Ectodermal cell (in vitro differentiated cells): Measurements from ENCODE around the gene AGAP3.

ENCODE experiments used
- H3K27ac ChIP-seq: 2 replicates; pipeline ENCODE4 v1.7.0; 2013; ENCODE audit warnings: mild to moderate bottlenecking, low read depth, low read length; ENCODE audit not compliant: insufficient read depth, poor library complexity, severe bottlenecking
- H3K27me3 ChIP-seq: 2 replicates; pipeline ENCODE4 v1.7.0; 2013; ENCODE audit warnings: mild to moderate bottlenecking, low read length; ENCODE audit not compliant: insufficient read depth, control insufficient read depth, poor library complexity, severe bottlenecking
- H3K36me3 ChIP-seq: one replicate; pipeline ENCODE4 v1.7.0; 2013; ENCODE audit warnings: low read length; ENCODE audit not compliant: control insufficient read depth, insufficient read depth
- H3K4me1 ChIP-seq: one replicate; pipeline ENCODE4 v1.7.0; 2013; ENCODE audit warnings: low read length; ENCODE audit not compliant: control insufficient read depth, insufficient read depth
- H3K4me3 ChIP-seq: 2 replicates; pipeline ENCODE4 v1.7.0; 2013; ENCODE audit warnings: low read depth, low read length, control low read depth; ENCODE audit not compliant: insufficient read depth
- H3K9me3 ChIP-seq: 2 replicates; pipeline ENCODE4 v1.7.0; 2013; ENCODE audit warnings: mild to moderate bottlenecking, low read length, moderate library complexity; ENCODE audit not compliant: control insufficient read depth
- WGBS, 2 experiments: methylation state at CpG; one replicate each; pipeline ENCODE4 v1.1.7; 2013; ENCODE audit warnings: missing lambda C conversion rate in 2 of 2; 5-methylcytosine and 5-hydroxymethylcytosine counted together

AGAP3 gene

DNA sequence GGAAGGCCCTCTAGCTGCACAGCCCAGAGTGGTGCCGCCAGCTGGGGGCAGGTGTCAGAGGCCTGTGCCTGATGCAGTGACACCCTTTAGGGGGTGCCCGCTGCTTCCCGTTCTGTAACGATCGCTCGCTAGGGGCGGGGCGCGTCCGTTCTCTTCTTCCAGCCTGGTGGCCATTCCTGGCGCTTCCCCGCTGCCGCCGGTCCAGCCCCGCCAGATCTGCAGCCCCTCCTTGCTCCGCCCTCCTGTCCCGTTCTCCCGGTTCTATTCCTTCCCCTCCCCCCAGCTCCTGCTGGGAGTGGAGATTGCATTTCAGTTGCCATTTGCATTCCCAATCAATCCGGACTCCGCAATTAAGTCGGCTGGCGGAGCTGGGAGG is 39.2 kb downstream of the AGAP3 start:
- Histone ChIP-seq H3K4me1 (peaks cover 19% of the 10 kb centered on the region), H3K27me3 (no peaks in the 10 kb centered on the region), H3K36me3 (peaks cover 5% of the 10 kb centered on the region), H3K4me3 (peak overlapping the region; percentile 43), H3K9me3 (no peaks in the 10 kb centered on the region), H3K27ac (peak overlapping the region; percentile 18)
- WGBS, 2 experiments, result 1% methylated on average over 22 of the region's 22 CpGs

DNA sequence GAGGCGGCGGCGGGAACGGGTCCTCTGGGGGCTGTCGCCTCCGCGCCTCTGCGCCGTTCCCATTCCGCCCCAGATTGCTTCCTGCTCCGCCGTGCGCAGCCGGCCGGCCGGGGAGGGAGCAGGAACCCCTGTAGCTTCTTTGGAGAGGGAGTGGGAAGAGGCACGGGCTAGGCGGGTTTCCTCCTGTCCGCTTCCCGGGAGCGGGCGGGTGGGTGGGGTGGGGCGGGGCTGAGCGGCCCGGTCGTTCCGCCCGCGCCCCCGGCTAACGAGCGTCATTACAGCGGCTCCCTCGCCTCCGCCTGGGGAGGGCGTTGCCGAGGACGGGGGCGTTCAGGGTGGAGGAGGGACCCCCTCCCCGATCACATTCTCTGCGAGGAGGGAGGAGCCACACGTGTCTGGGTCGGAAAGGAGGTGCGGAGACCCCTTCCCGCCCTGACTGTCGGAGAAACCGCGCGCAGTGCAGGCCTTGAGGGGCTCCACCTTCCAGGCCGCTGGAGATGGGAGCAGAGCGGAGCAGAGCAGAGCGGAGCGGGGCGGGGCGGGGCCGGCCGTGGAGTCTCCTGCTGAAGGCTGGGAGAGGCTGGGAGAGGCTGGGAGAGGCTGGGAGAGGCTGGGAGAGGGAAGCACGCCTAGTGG is 39.7 kb downstream of the AGAP3 start:
- 0 to 1% methylated on average over 58 of the region's 58 CpGs for WGBS, 2 experiments
- H3K4me3 ChIP-seq, result peak overlapping the region; percentile 43
- H3K27me3 ChIP-seq, result no peaks in the 10 kb centered on the region
- H3K36me3 ChIP-seq, result peaks cover 5% of the 10 kb centered on the region
- no peaks in the 10 kb centered on the region for H3K9me3 ChIP-seq
- peak overlapping the region; percentile 18 for H3K27ac ChIP-seq
- peaks cover 19% of the 10 kb centered on the region for H3K4me1 ChIP-seq

- Histone ChIP-seq H3K4me1 (peaks cover 19% of the 10 kb centered on the region), H3K36me3 (peaks cover 5% of the 10 kb centered on the region), H3K4me3 (peak overlapping the region; percentile 43), H3K27me3 (no peaks in the 10 kb centered on the region), H3K27ac (no peak overlapping the region), H3K9me3 (no peaks in the 10 kb centered on the region)
- 41% methylated on average over 19 of the region's 19 CpGs for WGBS, 2 experiments
Observed at GRCh38 chr7:151126491-151127137, 40.3 kb downstream of the AGAP3 start.

DNA sequence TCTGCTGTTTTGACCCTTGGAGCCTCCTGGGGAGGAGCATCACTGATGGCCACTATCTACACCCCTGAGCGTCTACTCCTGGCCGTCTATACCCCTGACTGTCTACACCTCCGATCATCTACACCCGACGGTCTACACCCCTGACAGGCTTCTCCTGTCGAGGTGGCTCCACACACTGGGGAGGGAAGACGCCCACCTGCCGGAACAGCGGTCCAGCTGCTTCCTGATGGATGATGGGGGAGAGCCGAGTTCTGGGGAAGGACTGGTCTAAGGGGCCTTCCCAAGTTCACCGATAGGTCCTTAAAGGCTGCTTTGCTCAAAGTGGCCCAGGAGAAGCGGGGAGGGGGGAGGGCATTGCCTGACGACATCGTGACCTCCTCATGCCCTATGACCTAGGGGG is 41.9 kb downstream of the AGAP3 start:
- Histone ChIP-seq H3K27me3 (no peaks in the 10 kb centered on the region), H3K27ac (no peak overlapping the region), H3K9me3 (no peaks in the 10 kb centered on the region), H3K36me3 (peaks cover 13% of the 10 kb centered on the region), H3K4me1 (peaks cover 19% of the 10 kb centered on the region), H3K4me3 (no peak overlapping the region)
- 84 to 87% methylated on average over 14 of the region's 14 CpGs for WGBS, 2 experiments

DNA sequence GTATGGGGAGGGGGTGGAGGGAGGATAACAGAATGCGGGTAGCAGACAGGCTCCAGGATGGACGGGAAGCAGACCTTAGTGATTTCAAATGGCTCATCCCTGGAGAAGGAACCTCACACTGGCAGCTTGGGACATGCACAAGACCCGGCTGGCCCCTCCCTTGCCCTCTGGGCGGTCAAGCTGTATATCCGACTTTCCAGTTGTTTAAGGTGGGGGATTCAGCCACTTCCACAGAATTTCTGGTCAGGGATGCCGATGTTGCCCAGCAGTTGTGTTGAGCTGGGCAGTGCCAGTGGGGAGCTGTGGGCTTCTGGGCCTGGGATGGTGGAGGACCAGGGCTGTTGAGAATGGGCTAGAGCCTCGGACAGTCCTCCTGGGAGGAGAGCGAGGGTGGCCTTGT is 42.4 kb downstream of the AGAP3 start:
- H3K4me1 ChIP-seq, result peaks cover 19% of the 10 kb centered on the region
- H3K4me3 ChIP-seq, result no peak overlapping the region
- H3K9me3 ChIP-seq, result no peaks in the 10 kb centered on the region
- H3K27ac ChIP-seq, result no peak overlapping the region
- peaks cover 13% of the 10 kb centered on the region for H3K36me3 ChIP-seq
- WGBS, 2 experiments, result 92 to 96% methylated on average over 8 of the region's 8 CpGs
- no peaks in the 10 kb centered on the region for H3K27me3 ChIP-seq

- WGBS, 2 experiments, result 90 to 91% methylated on average over 28 of the region's 28 CpGs
- Histone ChIP-seq H3K9me3 (no peaks in the 10 kb centered on the region), H3K4me3 (no peak overlapping the region), H3K4me1 (peaks cover 19% of the 10 kb centered on the region), H3K36me3 (peaks cover 10% of the 10 kb centered on the region), H3K27ac (no peak overlapping the region), H3K27me3 (no peaks in the 10 kb centered on the region)
Observed at GRCh38 chr7:151129117-151129959, 43.1 kb downstream of the AGAP3 start.

DNA sequence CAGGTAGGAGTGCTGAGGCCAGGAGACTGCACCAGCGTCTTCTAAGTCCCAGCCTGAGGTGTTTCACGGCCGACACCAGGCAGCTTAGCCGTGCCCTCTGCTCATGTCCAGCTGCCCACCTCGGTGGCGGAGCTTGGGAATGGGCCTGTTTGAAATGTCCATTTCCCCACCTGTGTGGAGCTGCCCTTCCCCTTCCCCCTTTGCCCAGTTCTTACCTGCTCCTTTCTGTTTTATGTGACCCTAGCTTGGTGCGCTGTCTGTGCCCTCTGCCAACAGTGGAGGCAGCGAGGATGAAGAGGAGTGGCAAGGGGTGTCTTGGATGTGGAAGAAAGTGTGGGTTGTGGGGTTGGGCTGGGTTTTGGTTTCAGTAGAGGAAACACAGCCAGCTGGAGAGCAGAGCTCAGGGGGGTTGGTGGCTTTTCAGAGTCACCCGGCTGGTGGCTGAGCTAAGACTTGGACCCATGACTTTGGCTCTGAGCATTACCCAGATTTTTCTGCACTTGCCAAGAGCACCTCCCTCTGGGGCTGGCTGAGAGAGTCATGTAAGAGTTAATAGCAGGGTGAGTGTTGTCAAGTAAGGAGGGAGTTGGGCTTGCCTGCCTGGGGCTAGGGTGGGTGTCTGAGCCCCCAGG is 43.8 kb downstream of the AGAP3 start:
- no peak overlapping the region for H3K4me3 ChIP-seq
- 95 to 97% methylated on average over 9 of the region's 9 CpGs for WGBS, 2 experiments
- no peak overlapping the region for H3K27ac ChIP-seq
- H3K27me3 ChIP-seq, result no peaks in the 10 kb centered on the region
- peaks cover 8% of the 10 kb centered on the region for H3K36me3 ChIP-seq
- peaks cover 16% of the 10 kb centered on the region for H3K4me1 ChIP-seq
- H3K9me3 ChIP-seq, result no peaks in the 10 kb centered on the region

DNA sequence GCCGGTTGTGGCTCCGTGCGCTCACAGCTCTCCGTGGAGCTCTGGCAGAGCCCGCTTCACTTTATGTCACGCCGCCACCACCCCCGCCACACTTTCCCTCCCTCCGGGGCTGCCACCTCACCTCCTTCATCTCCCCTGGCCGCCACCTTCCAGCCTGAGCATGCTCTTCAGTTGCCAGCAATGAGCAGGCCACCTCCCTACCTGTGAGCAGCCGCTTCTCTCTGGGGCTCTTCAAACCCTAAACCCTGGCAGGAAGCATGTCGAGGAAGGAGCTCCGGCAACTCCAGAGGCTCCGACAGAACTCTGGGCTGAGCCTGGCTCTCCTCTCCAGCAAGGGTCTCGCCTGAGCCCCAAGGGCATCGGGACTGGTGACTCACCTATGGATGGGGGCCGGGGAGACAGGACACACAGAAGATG is 44.5 kb downstream of the AGAP3 start:
- Histone ChIP-seq H3K27me3 (no peaks in the 10 kb centered on the region), H3K9me3 (no peaks in the 10 kb centered on the region), H3K36me3 (peaks cover 9% of the 10 kb centered on the region), H3K27ac (no peak overlapping the region), H3K4me3 (no peak overlapping the region), H3K4me1 (peaks cover 11% of the 10 kb centered on the region)
- WGBS, 2 experiments, result 95 to 96% methylated on average over 17 of the region's 17 CpGs

- Histone ChIP-seq H3K4me3 (no peak overlapping the region), H3K27ac (no peak overlapping the region), H3K4me1 (peaks cover 11% of the 10 kb centered on the region), H3K36me3 (peaks cover 13% of the 10 kb centered on the region), H3K27me3 (no peaks in the 10 kb centered on the region), H3K9me3 (no peaks in the 10 kb centered on the region)
- WGBS, 2 experiments, result 91 to 95% methylated on average over 13 of the region's 13 CpGs
Observed at GRCh38 chr7:151131224-151131591, 44.9 kb downstream of the AGAP3 start.
